ENCODE results near the gene BCORL1.

Gene BCORL1

GRCh38 chrX:129968968-129969367 lies 13.5 kb upstream of the BCORL1 start:
- DNase-seq = no peak

GRCh38 chrX:129976441-129976840 lies 6.0 kb upstream of the BCORL1 start:
- DNase-seq = no peak

GRCh38 chrX:129979207-129979920 lies 3.1 kb upstream of the BCORL1 start:
- no peak for DNase-seq

GRCh38 chrX:129980001-129980401 lies 2.4 kb upstream of the BCORL1 start:
- DNase-seq = no peak

GRCh38 chrX:129980540-129981199 lies 1.8 kb upstream of the BCORL1 start:
- no peak for DNase-seq

GRCh38 chrX:129981200-129981553 lies 1.3 kb upstream of the BCORL1 start:
- DNase-seq = no peak

GRCh38 chrX:129981752-129982299 lies 609 bp upstream of the BCORL1 start:
- no peak for DNase-seq

GRCh38 chrX:129983575-129984110 lies 1.2 kb downstream of the BCORL1 start:
- DNase-seq = no peak

GRCh38 chrX:129984111-129984958 lies 1.9 kb downstream of the BCORL1 start:
- DNase-seq = no peak

- DNase-seq = no peak
These were observed 5.4 kb downstream of the BCORL1 start for GRCh38 chrX:129987871-129988270.

GRCh38 chrX:129992181-129992580 lies 9.7 kb downstream of the BCORL1 start:
- no peak for DNase-seq

GRCh38 chrX:129996120-129996519 lies 13.7 kb downstream of the BCORL1 start:
- no peak for DNase-seq

- no peak for DNase-seq
These were observed 14.7 kb downstream of the BCORL1 start for GRCh38 chrX:129997086-129997485.

GRCh38 chrX:129998021-129998420 lies 15.6 kb downstream of the BCORL1 start:
- no peak for DNase-seq

GRCh38 chrX:130001893-130002292 lies 19.5 kb downstream of the BCORL1 start:
- DNase-seq = no peak

GRCh38 chrX:130002541-130002940 lies 20.1 kb downstream of the BCORL1 start:
- DNase-seq = no peak

GRCh38 chrX:130005089-130005807 lies 22.8 kb downstream of the BCORL1 start:
- no peak for DNase-seq

GRCh38 chrX:130009658-130010223 lies 27.3 kb downstream of the BCORL1 start:
- DNase-seq = no peak

GRCh38 chrX:130012683-130013082 lies 30.2 kb downstream of the BCORL1 start:
- no peak for DNase-seq

- no peak for DNase-seq
These were observed 31.2 kb downstream of the BCORL1 start for GRCh38 chrX:130013661-130014060.

GRCh38 chrX:130014356-130014755 lies 31.9 kb downstream of the BCORL1 start:
- no peak for DNase-seq

- DNase-seq = no peak
These were observed 32.3 kb downstream of the BCORL1 start for GRCh38 chrX:130014770-130015169.

Data from SHP77 (cell line).